Stimulated activated effector memory CD8-positive, alpha-beta T cell treated with anti-CD3 and anti-CD28 coated beads, Interleukin-12 subunit alpha, Interleukin-12 subunit beta, amount 100 ng/mL, for 72 hours (primary cell): Measurements from ENCODE around the gene SLK.
A peak's percentile ranks its signal among the peaks of the same experiment; 100 is the strongest.

ENCODE experiments used
- ATAC-seq: fragments of 150-1000 bp; cut with Tn5 transposase; 2 replicates; pipeline ENCODE4 v1.10.0; 2021
- DNase-seq, 2 donors: peaks; one replicate each; pipeline ENCODE4 v3.0.0; 2021 to 2022; ENCODE audit warnings: low spot score in 2 of 2
- H3K27ac Mint-ChIP-seq: one replicate; pipeline ENCODE4 v1.8.0; 2022; ENCODE audit warnings: mild to moderate bottlenecking, mixed read lengths
- H3K36me3 Mint-ChIP-seq: one replicate; pipeline ENCODE4 v1.8.0; 2022; ENCODE audit warnings: mild to moderate bottlenecking, mixed read lengths
- H3K4me1 Mint-ChIP-seq: one replicate; pipeline ENCODE4 v1.8.0; 2022; ENCODE audit warnings: mixed read lengths
- H3K4me3 Mint-ChIP-seq: one replicate; pipeline ENCODE4 v1.8.0; 2022; ENCODE audit warnings: mild to moderate bottlenecking, mixed read lengths
- H3K9me3 Mint-ChIP-seq: one replicate; pipeline ENCODE4 v1.8.0; 2022; ENCODE audit warnings: mixed read lengths

Gene SLK

DNA sequence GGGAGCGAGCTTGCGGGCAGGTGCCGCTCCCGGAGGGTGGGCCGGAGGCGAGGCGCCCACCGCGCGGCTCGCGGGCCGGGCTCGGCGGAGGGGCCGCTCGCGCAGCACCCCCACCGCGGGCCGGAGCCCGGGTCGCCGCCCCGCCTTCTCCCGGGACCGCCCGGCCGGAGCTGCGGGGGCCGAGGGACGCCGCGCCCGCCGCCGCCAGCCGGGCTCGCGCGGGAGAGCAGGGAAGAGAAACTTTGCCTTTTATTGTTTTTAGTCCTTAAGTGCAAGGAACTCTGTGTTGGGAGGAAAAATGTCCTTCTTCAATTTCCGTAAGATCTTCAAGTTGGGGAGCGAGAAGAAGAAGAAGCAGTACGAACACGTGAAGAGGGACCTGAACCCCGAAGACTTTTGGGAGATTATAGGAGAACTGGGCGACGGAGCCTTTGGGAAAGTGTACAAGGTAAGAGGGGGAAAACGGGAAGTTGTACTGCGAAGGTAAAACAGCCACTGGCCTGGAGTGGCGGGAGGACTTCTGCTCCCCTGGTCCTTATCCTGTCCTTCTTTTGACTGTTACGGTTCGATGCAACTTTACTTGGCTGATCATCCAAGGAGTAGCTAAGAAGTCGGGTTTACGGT is 620 bp downstream of the SLK start:
- H3K4me3 Mint-ChIP-seq = peak overlapping the region; percentile 86
- DNase-seq (peak in 1 of 2 donors; percentile 62), ATAC-seq (peak; percentile 60)
- peaks cover 18% of the 10 kb centered on the region for H3K36me3 Mint-ChIP-seq
- peaks cover 26% of the 10 kb centered on the region for H3K4me1 Mint-ChIP-seq
- no peaks in the 10 kb centered on the region for H3K9me3 Mint-ChIP-seq
- peak overlapping the region; percentile 89 for H3K27ac Mint-ChIP-seq

GRCh38 chr10:103968441-103969391 is 1.8 kb downstream of the SLK start:
- peaks cover 18% of the 10 kb centered on the region for H3K36me3 Mint-ChIP-seq
- H3K27ac Mint-ChIP-seq = peak overlapping the region; percentile 89
- H3K4me3 Mint-ChIP-seq = peak overlapping the region; percentile 86
- ATAC-seq (no peak), DNase-seq (no peak)
- H3K9me3 Mint-ChIP-seq = no peaks in the 10 kb centered on the region
- peaks cover 36% of the 10 kb centered on the region for H3K4me1 Mint-ChIP-seq

GRCh38 chr10:103969436-103969835 is 2.5 kb downstream of the SLK start:
- Mint-ChIP-seq H3K27ac (peak overlapping the region; percentile 89), H3K4me3 (peak overlapping the region; percentile 86), H3K9me3 (no peaks in the 10 kb centered on the region), H3K36me3 (peaks cover 18% of the 10 kb centered on the region), H3K4me1 (peaks cover 42% of the 10 kb centered on the region)
- ATAC-seq = no peak
- no peak for DNase-seq

GRCh38 chr10:103969857-103970627 is 3.1 kb downstream of the SLK start:
- Mint-ChIP-seq H3K4me1 (peaks cover 46% of the 10 kb centered on the region), H3K36me3 (peaks cover 18% of the 10 kb centered on the region), H3K27ac (peak overlapping the region; percentile 89), H3K9me3 (no peaks in the 10 kb centered on the region), H3K4me3 (peak overlapping the region; percentile 86)
- DNase-seq (no peak), ATAC-seq (no peak)

- DNase-seq (no peak), ATAC-seq (no peak)
- no peaks in the 10 kb centered on the region for H3K9me3 Mint-ChIP-seq
- peaks cover 42% of the 10 kb centered on the region for H3K4me1 Mint-ChIP-seq
- no peak overlapping the region for H3K4me3 Mint-ChIP-seq
- H3K36me3 Mint-ChIP-seq = peaks cover 7% of the 10 kb centered on the region
- peak overlapping the region; percentile 14 for H3K27ac Mint-ChIP-seq
These were observed 8.2 kb downstream of the SLK start for GRCh38 chr10:103975169-103975568.

GRCh38 chr10:103977204-103977603 is 10.3 kb downstream of the SLK start:
- Mint-ChIP-seq H3K36me3 (peaks cover 2% of the 10 kb centered on the region), H3K9me3 (no peaks in the 10 kb centered on the region), H3K4me1 (peaks cover 56% of the 10 kb centered on the region), H3K4me3 (no peak overlapping the region), H3K27ac (no peak overlapping the region)
- DNase-seq (no peak), ATAC-seq (no peak)

- Mint-ChIP-seq H3K27ac (no peak overlapping the region), H3K4me3 (no peak overlapping the region)
These were observed 12.6 kb downstream of the SLK start for GRCh38 chr10:103979530-103979929.

GRCh38 chr10:103980288-103980906 is 13.5 kb downstream of the SLK start:
- Mint-ChIP-seq H3K36me3 (no peaks in the 10 kb centered on the region), H3K4me3 (no peak overlapping the region), H3K9me3 (no peaks in the 10 kb centered on the region), H3K4me1 (peaks cover 54% of the 10 kb centered on the region), H3K27ac (no peak overlapping the region)
- DNase-seq (no peak), ATAC-seq (no peak)

More at GRCh38 chr10:103979530-103979929, 12.6 kb downstream of the SLK start:
- ATAC-seq (no peak), DNase-seq (no peak)
- Mint-ChIP-seq H3K9me3 (no peaks in the 10 kb centered on the region), H3K4me1 (peaks cover 53% of the 10 kb centered on the region), H3K36me3 (no peaks in the 10 kb centered on the region)

DNA sequence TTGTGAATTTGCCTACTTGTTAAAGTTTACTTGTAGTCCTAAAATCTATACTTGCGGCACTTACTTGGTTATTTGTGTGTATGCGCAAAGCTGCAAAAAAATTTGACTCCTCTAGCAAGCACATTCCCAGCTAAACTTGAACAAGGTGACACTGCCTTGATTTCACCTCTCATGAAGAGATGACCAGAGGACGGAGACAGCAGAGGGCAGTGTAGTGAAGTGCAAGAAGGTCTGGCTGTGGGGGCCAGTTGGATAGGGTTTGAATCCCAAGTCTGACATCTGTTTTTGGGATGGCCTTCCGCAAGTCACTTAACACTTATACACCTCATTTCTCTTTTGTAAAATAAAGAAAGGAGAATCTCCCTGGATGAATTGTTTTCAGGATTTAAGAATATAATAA is 15.7 kb downstream of the SLK start:
- Mint-ChIP-seq H3K4me3 (peak overlapping the region; percentile 54), H3K36me3 (peaks cover 5% of the 10 kb centered on the region), H3K9me3 (no peaks in the 10 kb centered on the region), H3K27ac (peak overlapping the region; percentile 66), H3K4me1 (peaks cover 62% of the 10 kb centered on the region)
- DNase-seq (no peak), ATAC-seq (no peak)

DNA sequence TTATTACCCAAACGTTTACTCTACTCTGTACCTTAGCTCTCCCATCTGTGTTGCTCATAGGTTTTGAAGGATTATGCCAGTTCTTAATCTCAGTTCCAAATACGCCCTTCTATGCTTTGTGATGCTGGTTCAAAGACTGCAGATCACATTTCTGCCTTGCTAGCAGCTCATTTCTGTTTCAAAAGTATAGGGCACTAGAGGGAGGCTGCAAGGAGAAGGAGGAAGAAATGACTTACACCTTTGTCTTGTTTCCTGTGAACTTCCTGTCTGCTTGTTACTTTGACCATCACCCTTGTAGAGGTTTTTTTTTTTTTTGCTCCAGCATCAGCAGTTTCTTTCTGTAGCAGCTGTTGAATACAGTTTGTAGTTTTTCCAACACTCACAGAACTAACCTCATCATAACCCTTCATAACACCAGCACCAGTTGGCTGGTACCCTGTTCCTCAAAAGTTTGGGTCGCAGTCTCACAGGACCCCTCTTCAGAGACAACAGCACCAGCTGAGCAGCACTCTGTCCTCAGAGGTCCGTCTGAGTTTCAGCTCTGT is 16.5 kb downstream of the SLK start:
- ATAC-seq (peak; percentile 94), DNase-seq (no peak)
- Mint-ChIP-seq H3K27ac (peak overlapping the region; percentile 66), H3K36me3 (peaks cover 5% of the 10 kb centered on the region), H3K4me3 (peak overlapping the region; percentile 54), H3K9me3 (no peaks in the 10 kb centered on the region), H3K4me1 (peaks cover 68% of the 10 kb centered on the region)

GRCh38 chr10:103985726-103986125 is 18.8 kb downstream of the SLK start:
- Mint-ChIP-seq H3K36me3 (peaks cover 14% of the 10 kb centered on the region), H3K27ac (no peak overlapping the region)

DNA sequence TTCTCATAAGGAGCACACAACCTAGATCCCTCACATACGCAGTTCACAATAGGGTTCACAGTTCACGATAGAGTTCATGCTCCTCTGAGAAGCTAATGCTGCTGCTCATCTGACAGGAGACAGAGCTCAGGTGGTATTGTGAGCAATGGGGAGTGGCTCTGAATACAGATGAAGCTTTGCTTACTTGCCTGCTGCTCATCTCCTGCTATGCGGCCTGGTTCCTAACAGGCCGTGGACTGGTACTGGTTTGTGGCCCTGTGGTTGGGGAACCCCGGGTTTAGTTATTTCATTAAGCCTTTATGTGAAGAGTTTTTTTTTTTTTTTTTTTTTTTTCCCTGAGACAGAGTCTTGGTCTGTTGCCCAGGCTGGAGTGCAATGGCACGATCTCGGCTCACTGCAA is 19.4 kb downstream of the SLK start:
- H3K27ac Mint-ChIP-seq = peak overlapping the region; percentile 68
- DNase-seq = peak in 1 of 2 donors; percentile 60
- peak overlapping the region; percentile 30 for H3K4me3 Mint-ChIP-seq
- peaks cover 20% of the 10 kb centered on the region for H3K36me3 Mint-ChIP-seq
- no peaks in the 10 kb centered on the region for H3K9me3 Mint-ChIP-seq
- peaks cover 60% of the 10 kb centered on the region for H3K4me1 Mint-ChIP-seq
- peak; percentile 84 for ATAC-seq

More at GRCh38 chr10:103985726-103986125, 18.8 kb downstream of the SLK start:
- ATAC-seq (no peak), DNase-seq (no peak)
- Mint-ChIP-seq H3K4me1 (peaks cover 66% of the 10 kb centered on the region), H3K9me3 (no peaks in the 10 kb centered on the region), H3K4me3 (no peak overlapping the region)

DNA sequence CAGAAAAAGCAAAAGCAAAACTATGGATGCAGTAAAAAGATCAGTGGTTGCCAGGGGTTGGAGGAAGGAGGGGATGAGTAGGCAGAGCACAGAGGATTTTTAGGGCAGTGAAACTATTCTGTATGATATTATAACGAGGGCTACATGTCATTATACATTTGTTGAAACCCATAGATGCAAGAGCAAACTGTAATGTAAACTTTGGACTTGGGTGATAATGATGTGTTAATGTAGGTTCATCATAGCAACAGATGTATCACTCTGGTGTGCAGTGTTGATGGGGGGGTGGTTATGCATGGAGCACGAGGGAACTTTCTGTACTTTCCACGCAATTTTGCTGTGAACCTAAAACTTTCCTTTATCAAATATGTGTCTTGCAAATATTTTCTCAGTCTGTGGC is 23.2 kb downstream of the SLK start:
- DNase-seq = no peak
- no peak for ATAC-seq
- peaks cover 30% of the 10 kb centered on the region for H3K4me1 Mint-ChIP-seq
- no peaks in the 10 kb centered on the region for H3K9me3 Mint-ChIP-seq
- peak overlapping the region; percentile 11 for H3K4me3 Mint-ChIP-seq
- H3K27ac Mint-ChIP-seq = peak overlapping the region; percentile 18
- H3K36me3 Mint-ChIP-seq = peaks cover 58% of the 10 kb centered on the region

- Mint-ChIP-seq H3K4me3 (no peak overlapping the region), H3K9me3 (no peaks in the 10 kb centered on the region), H3K36me3 (peaks cover 62% of the 10 kb centered on the region), H3K4me1 (peaks cover 26% of the 10 kb centered on the region), H3K27ac (no peak overlapping the region)
- ATAC-seq = no peak
- no peak for DNase-seq
These were observed 23.6 kb downstream of the SLK start for GRCh38 chr10:103990531-103990930.
